Measurements from ENCODE around the gene TMEM175.

DNA sequence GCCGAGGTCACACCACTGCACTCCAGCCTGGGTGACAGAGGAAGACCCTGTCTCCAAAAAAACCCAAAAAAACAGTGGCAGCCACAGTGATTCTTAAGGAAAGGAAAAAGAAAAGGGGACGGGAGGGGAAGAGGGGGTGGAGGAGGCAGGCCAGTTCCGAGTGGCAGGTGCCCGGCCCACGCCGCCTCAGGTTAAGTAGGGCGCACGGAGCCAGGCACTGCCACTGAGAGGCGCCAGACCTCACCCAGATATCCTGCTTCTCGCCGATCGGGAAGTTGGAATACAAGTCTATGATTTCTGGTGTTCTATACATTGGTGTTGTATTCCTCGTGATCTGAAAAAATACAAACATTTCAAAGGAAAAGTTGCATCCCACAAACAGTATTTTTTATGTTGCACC, 36.0 kb upstream of the TMEM175 start:
- TF ChIP-seq TAF1 (IDR thresholded peaks at IDR 0.05; ENCODE audit: low read depth, low read length) (no peak), POLR2A (IDR thresholded peaks at IDR 0.05; ENCODE audit: low read depth, low read length) (no peak), POLR2AphosphoS5 (IDR thresholded peaks at IDR 0.05; ENCODE audit: low read depth, low read length) (no peak)
